HepG2 (cell line): ENCODE results near the gene NT5DC4. TPM values are rescaled to one million over a fixed set of nuclear protein-coding genes. Genes with fewer than 3 reads are reported as not detected.

ENCODE experiments used
- ARNTL ChIP-seq: sonication (generic); formaldehyde crosslinking; IDR thresholded peaks from 2 replicates; pipeline ENCODE4 v1.4.0; 2020; ENCODE audit warnings: mild to moderate bottlenecking, missing genetic modification reagents
- BATF2 ChIP-seq: sonication (generic); formaldehyde crosslinking; IDR thresholded peaks from 2 replicates; pipeline ENCODE4 v1.8.0; 2022; ENCODE audit warnings: mild to moderate bottlenecking, missing genetic modification reagents, moderate library complexity
- BCL6 ChIP-seq: IDR thresholded peaks from 2 replicates; pipeline ENCODE4 v1.6.1; 2016; ENCODE audit warnings: missing genetic modification reagents, missing compliant biosample characterization
- GLI4 ChIP-seq: sonication (generic); formaldehyde crosslinking; IDR thresholded peaks from 2 replicates; pipeline ENCODE4 v1.5.1; 2020; ENCODE audit warnings: missing genetic modification reagents, mild to moderate bottlenecking, moderate library complexity, borderline replicate concordance
- HBP1 ChIP-seq: IDR thresholded peaks from 2 replicates; pipeline ENCODE4 v1.6.1; 2016; ENCODE audit warnings: low read depth, control low read depth
- HIC2 ChIP-seq: sonication (generic); formaldehyde crosslinking; IDR thresholded peaks from 2 replicates; pipeline ENCODE4 v1.9.0; 2022; ENCODE audit warnings: low read depth, missing genetic modification reagents
- HNF4A ChIP-seq: sonication (generic); formaldehyde crosslinking; IDR thresholded peaks from 2 replicates; pipeline ENCODE4 v1.4.0; 2020; ENCODE audit warnings: missing genetic modification reagents
- HOXA7 ChIP-seq: sonication (generic); formaldehyde crosslinking; IDR thresholded peaks from 2 replicates; pipeline ENCODE4 v1.8.1; 2022; ENCODE audit warnings: mild to moderate bottlenecking, missing genetic modification reagents, moderate library complexity
- PRDM15 ChIP-seq: sonication (generic); formaldehyde crosslinking; IDR thresholded peaks from 2 replicates; pipeline ENCODE4 v1.4.0; 2020; ENCODE audit warnings: missing genetic modification reagents
- PREB ChIP-seq: sonication (generic); formaldehyde crosslinking; IDR thresholded peaks from 2 replicates; pipeline ENCODE4 v1.4.0; 2020; ENCODE audit warnings: missing genetic modification reagents
- PTBP1 ChIP-seq: fragments of 200-400 bp; formaldehyde crosslinking; IDR thresholded peaks from 2 replicates; pipeline ENCODE4 v1.6.1; 2018; ENCODE audit warnings: low read length, low read depth; ENCODE audit not compliant: poor library complexity, severe bottlenecking
- ZFP62 ChIP-seq: sonication (generic); formaldehyde crosslinking; IDR thresholded peaks from 2 replicates; pipeline ENCODE4 v1.4.0; 2020; ENCODE audit warnings: missing genetic modification reagents
- ZFX ChIP-seq: sonication (generic); formaldehyde crosslinking; IDR thresholded peaks from 2 replicates; pipeline ENCODE4 v1.4.0; 2020; ENCODE audit warnings: mild to moderate bottlenecking, low read depth, missing genetic modification reagents, moderate library complexity
- ZNF205 ChIP-seq: IDR thresholded peaks from 2 replicates; pipeline ENCODE4 v1.6.1; 2018; ENCODE audit warnings: missing biosample characterization, missing genetic modification reagents
- ZNF383 ChIP-seq: sonication (generic); formaldehyde crosslinking; IDR thresholded peaks from 2 replicates; pipeline ENCODE4 v1.4.0; 2020; ENCODE audit warnings: missing genetic modification reagents, mild to moderate bottlenecking, borderline replicate concordance
- ZNF605 ChIP-seq: sonication (generic); formaldehyde crosslinking; IDR thresholded peaks from 2 replicates; pipeline ENCODE4 v1.8.0; 2022; ENCODE audit warnings: mild to moderate bottlenecking, missing genetic modification reagents
- ZNF704 ChIP-seq: sonication (generic); formaldehyde crosslinking; IDR thresholded peaks from 2 replicates; pipeline ENCODE4 v1.8.1; 2023; ENCODE audit warnings: mild to moderate bottlenecking, inconsistent platforms, moderate library complexity, missing genetic modification reagents, borderline replicate concordance
- polyA plus RNA-seq, 8 experiments: library from polyadenylated mRNA; depleted of rRNA in 3 of 8; stranded (reverse) in 7 of 8; unstranded in 1 of 8; fragments of >200 nt; fragmentation: Illumina TruSeq in 4 of 8; extraction: Trizol in 4 of 8; gene quantifications; 2 replicates each; pipeline versions ENCODE4 v1.2.1 to v1.2.3, GENCODE V29; 2011 to 2016; ENCODE audit warnings: low read depth in 4 of 8, missing spikeins in 1 of 8, mixed read lengths in 1 of 8; ENCODE audit not compliant: insufficient read depth in 1 of 8
- total RNA-seq, 5 experiments: library from RNA; depleted of rRNA; stranded (reverse); fragments of >200 nt; fragmentation: Illumina TruSeq; extraction: Trizol; gene quantifications; 2 replicates each; pipeline ENCODE4 v1.2.3, GENCODE V29; 2016; ENCODE audit warnings: low read depth in 1 of 5

The NT5DC4 gene
- total and polyA plus RNA-seq, 2 of the 13 experiments (the other 11 are each of a cell fraction or from before 2014, with no cell fraction given), result 0.04 to 4.2 TPM

GRCh38 chr2:112726487-112727190 lies 5.8 kb downstream of the NT5DC4 start (continued):
- TF ChIP-seq BATF2 (CRISPR knock-in tag) (peak; percentile 46; the same call in 1 of the 2 replicates), GLI4 (CRISPR knock-in tag) (no peak; the same call in 1 of the 2 replicates), ZNF383 (CRISPR knock-in tag) (peak; percentile 95; the same call in 1 of the 2 replicates), ZNF205 (CRISPR knock-in tag) (peak; percentile 69; the same call in 1 of the 2 replicates), BCL6 (CRISPR knock-in tag) (peak; percentile 47; the same call in 1 of the 2 replicates), PREB (CRISPR knock-in tag) (no peak), PRDM15 (CRISPR knock-in tag) (no peak), ZFP62 (CRISPR knock-in tag) (no peak), HIC2 (CRISPR knock-in tag) (peak; percentile 78), HNF4A (CRISPR knock-in tag) (peak; percentile 67), ARNTL (CRISPR knock-in tag) (peak; percentile 46; the same call in 1 of the 2 replicates), PTBP1 (peak; percentile 51), ZFX (CRISPR knock-in tag) (peak; percentile 87), ZNF704 (no peak), HOXA7 (no peak), ZNF605 (CRISPR knock-in tag) (peak; percentile 81), HBP1 (no peak)
